ENCODE data around the gene MAPK13. TPM values are rescaled to one million over a fixed set of nuclear protein-coding genes. Genes with fewer than 3 reads are reported as not detected.

The MAPK13 gene
- total RNA-seq, 1 donor = 4.3 TPM

- DNase-seq (ENCODE audit: insufficient read length, low spot score, missing footprints) = no peak
- H3K9me3 ChIP-seq (ENCODE audit: low read depth, low read length) = no peaks in the 10 kb centered on the region
- no peak overlapping the region for H2AFZ ChIP-seq (ENCODE audit: low read length)
- no peak for TF ChIP-seq CTCF (IDR thresholded peaks at IDR 0.05; ENCODE audit: extremely low read depth, low read depth, low read length)
- no peaks in the 10 kb centered on the region for H3K27me3 ChIP-seq (ENCODE audit: insufficient read depth, low read length)
- peaks cover 5% of the 10 kb centered on the region for H3K79me2 ChIP-seq (ENCODE audit: insufficient read depth, low read length)
- no peaks in the 10 kb centered on the region for H3K4me1 ChIP-seq (ENCODE audit: insufficient read depth, low read length)
- H3K36me3 ChIP-seq (ENCODE audit: insufficient read depth, low read length) = peaks cover 51% of the 10 kb centered on the region
- peaks cover 3% of the 10 kb centered on the region for H4K20me1 ChIP-seq (ENCODE audit: insufficient read depth, low read length)
- H3K27ac ChIP-seq (ENCODE audit: low read depth, low read length) = no peak overlapping the region
- no peak overlapping the region for H3K4me3 ChIP-seq (ENCODE audit: insufficient read depth, low read length)
- no peak overlapping the region for H3K4me2 ChIP-seq (ENCODE audit: insufficient read depth, low read length)
Measured at GRCh38 chr6:36102853-36103252, 27.5 kb upstream of the MAPK13 start.

- H3K4me1 ChIP-seq (ENCODE audit: insufficient read depth, low read length) = no peaks in the 10 kb centered on the region
- H3K4me3 ChIP-seq (ENCODE audit: insufficient read depth, low read length) = no peak overlapping the region
- no peak for DNase-seq (ENCODE audit: insufficient read length, low spot score, missing footprints)
- H3K36me3 ChIP-seq (ENCODE audit: insufficient read depth, low read length) = peaks cover 66% of the 10 kb centered on the region
- peaks cover 3% of the 10 kb centered on the region for H4K20me1 ChIP-seq (ENCODE audit: insufficient read depth, low read length)
- no peak overlapping the region for H3K4me2 ChIP-seq (ENCODE audit: insufficient read depth, low read length)
- TF ChIP-seq CTCF (IDR thresholded peaks at IDR 0.05; ENCODE audit: extremely low read depth, low read depth, low read length) = no peak
- H3K27ac ChIP-seq (ENCODE audit: low read depth, low read length) = no peak overlapping the region
- H2AFZ ChIP-seq (ENCODE audit: low read length) = no peak overlapping the region
- no peaks in the 10 kb centered on the region for H3K27me3 ChIP-seq (ENCODE audit: insufficient read depth, low read length)
- H3K79me2 ChIP-seq (ENCODE audit: insufficient read depth, low read length) = peaks cover 5% of the 10 kb centered on the region
- no peaks in the 10 kb centered on the region for H3K9me3 ChIP-seq (ENCODE audit: low read depth, low read length)
Measured at GRCh38 chr6:36104836-36105235, 25.5 kb upstream of the MAPK13 start.

- Histone ChIP-seq H2AFZ (ENCODE audit: low read length) (no peak overlapping the region), H3K4me3 (ENCODE audit: insufficient read depth, low read length) (no peak overlapping the region), H3K27ac (ENCODE audit: low read depth, low read length) (no peak overlapping the region), H3K9me3 (ENCODE audit: low read depth, low read length) (no peaks in the 10 kb centered on the region), H3K4me1 (ENCODE audit: insufficient read depth, low read length) (no peaks in the 10 kb centered on the region), H3K79me2 (ENCODE audit: insufficient read depth, low read length) (no peaks in the 10 kb centered on the region), H3K36me3 (ENCODE audit: insufficient read depth, low read length) (peaks cover 55% of the 10 kb centered on the region), H4K20me1 (ENCODE audit: insufficient read depth, low read length) (peaks cover 3% of the 10 kb centered on the region), H3K27me3 (ENCODE audit: insufficient read depth, low read length) (no peaks in the 10 kb centered on the region), H3K4me2 (ENCODE audit: insufficient read depth, low read length) (no peak overlapping the region)
- TF ChIP-seq CTCF (IDR thresholded peaks at IDR 0.05; ENCODE audit: extremely low read depth, low read depth, low read length) = no peak
- DNase-seq (ENCODE audit: insufficient read length, low spot score, missing footprints) = no peak
Measured at GRCh38 chr6:36109092-36109491, 21.2 kb upstream of the MAPK13 start.

- no peak overlapping the region for H2AFZ ChIP-seq (ENCODE audit: low read length)
Measured at GRCh38 chr6:36110050-36110449, 20.3 kb upstream of the MAPK13 start.

More at GRCh38 chr6:36110050-36110449, 20.3 kb upstream of the MAPK13 start:
- peak; percentile 38 for DNase-seq (ENCODE audit: insufficient read length, low spot score, missing footprints)
- H3K36me3 ChIP-seq (ENCODE audit: insufficient read depth, low read length) = peaks cover 52% of the 10 kb centered on the region
- no peak overlapping the region for H3K27ac ChIP-seq (ENCODE audit: low read depth, low read length)
- H3K79me2 ChIP-seq (ENCODE audit: insufficient read depth, low read length) = no peaks in the 10 kb centered on the region
- no peaks in the 10 kb centered on the region for H4K20me1 ChIP-seq (ENCODE audit: insufficient read depth, low read length)
- no peaks in the 10 kb centered on the region for H3K27me3 ChIP-seq (ENCODE audit: insufficient read depth, low read length)
- H3K4me2 ChIP-seq (ENCODE audit: insufficient read depth, low read length) = no peak overlapping the region
- H3K9me3 ChIP-seq (ENCODE audit: low read depth, low read length) = no peaks in the 10 kb centered on the region
- no peak for TF ChIP-seq CTCF (IDR thresholded peaks at IDR 0.05; ENCODE audit: extremely low read depth, low read depth, low read length)
- H3K4me1 ChIP-seq (ENCODE audit: insufficient read depth, low read length) = no peaks in the 10 kb centered on the region
- no peak overlapping the region for H3K4me3 ChIP-seq (ENCODE audit: insufficient read depth, low read length)
